Adrenal gland (tissue), 5 donors: ENCODE data around the gene DHX16.

Source experiments
- POLR2A ChIP-seq, 2 donors: fragments of 450-650 bp; IDR thresholded peaks; one replicate each; pipeline ENCODE4 v1.6.1; 2017; ENCODE audit warnings: antibody characterized with exemption in 2 of 2, mild to moderate bottlenecking in 2 of 2, moderate library complexity in 1 of 2
- TF ChIP-seq, protein P1 (sequence below), 6 experiments: fragments of 450-650 bp in 4 of 6; fragments of 200-600 bp in 2 of 6; sonication (generic) in 1 of 6; IDR thresholded peaks; 1 replicate in 5 of 6; 2 replicates in 1 of 6; pipeline versions ENCODE4 v1.5.1 to v1.8.0; 2016 to 2021; ENCODE audit warnings: antibody characterized with exemption in 6 of 6, mild to moderate bottlenecking in 2 of 6, moderate library complexity in 1 of 6
- donor health status: DM: no; HTN: no; CAD: no.

DNA sequence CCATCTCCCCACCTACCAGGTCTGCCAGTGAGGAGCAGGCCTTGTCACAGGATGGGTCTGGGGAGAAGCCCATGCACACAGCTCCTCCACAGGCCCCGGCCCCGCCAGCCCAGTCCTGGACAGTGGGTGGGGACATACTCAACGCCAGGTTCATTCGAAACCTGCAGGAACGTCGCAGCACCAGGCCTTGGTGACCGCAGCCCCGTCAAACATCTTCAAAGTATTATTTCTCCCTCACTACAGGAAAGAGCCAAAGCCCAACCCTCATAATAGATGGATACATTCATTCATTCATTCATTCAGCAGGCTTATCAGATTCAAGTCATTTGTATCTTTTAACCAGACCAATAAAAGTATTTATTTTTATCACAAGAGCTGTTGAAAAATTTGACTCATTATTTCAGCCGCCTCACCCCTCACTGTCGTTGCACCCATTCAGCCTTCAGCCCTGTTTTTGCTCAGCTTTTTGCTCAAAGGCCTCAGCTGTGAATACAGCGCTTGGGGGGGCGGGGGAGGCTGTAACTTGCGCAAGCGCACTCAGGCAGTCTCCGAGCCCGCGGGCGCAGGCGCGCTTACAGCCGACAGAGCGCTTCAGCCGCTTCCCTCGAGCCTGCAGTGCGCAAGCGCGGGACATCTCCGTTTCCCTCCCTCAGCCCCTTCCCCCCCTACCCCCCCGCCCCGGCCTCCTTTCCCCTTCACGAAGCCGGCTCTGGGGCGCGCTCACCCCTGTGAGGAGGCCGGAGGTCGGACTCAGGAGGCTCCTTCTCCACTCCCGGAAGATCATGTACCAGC is 26.2 kb downstream of the DHX16 start, which contains the start of gene C6orf136:
- TF ChIP-seq, protein P1, sequence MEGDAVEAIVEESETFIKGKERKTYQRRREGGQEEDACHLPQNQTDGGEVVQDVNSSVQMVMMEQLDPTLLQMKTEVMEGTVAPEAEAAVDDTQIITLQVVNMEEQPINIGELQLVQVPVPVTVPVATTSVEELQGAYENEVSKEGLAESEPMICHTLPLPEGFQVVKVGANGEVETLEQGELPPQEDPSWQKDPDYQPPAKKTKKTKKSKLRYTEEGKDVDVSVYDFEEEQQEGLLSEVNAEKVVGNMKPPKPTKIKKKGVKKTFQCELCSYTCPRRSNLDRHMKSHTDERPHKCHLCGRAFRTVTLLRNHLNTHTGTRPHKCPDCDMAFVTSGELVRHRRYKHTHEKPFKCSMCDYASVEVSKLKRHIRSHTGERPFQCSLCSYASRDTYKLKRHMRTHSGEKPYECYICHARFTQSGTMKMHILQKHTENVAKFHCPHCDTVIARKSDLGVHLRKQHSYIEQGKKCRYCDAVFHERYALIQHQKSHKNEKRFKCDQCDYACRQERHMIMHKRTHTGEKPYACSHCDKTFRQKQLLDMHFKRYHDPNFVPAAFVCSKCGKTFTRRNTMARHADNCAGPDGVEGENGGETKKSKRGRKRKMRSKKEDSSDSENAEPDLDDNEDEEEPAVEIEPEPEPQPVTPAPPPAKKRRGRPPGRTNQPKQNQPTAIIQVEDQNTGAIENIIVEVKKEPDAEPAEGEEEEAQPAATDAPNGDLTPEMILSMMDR (IDR thresholded peaks at IDR 0.05), result no peak
- peak in 1 of 2 donors; percentile 36 for TF ChIP-seq POLR2A (IDR thresholded peaks at IDR 0.05)
